HG03558 (cell line): ENCODE results near the gene MFN2.
A peak's percentile ranks its signal among the peaks of the same experiment; 100 is the strongest.
"Not testable (repeated sequence)": the region's sequence is repeated elsewhere in the genome, so short reads cannot be mapped to it uniquely, and the experiment has no call there.

ENCODE experiments used
- ATAC-seq: cut with Tn5 transposase; IDR thresholded peaks from one replicate; pipeline ENCODE4 v1.9.1; 2021; ENCODE audit warnings: moderate number of reproducible peaks; ENCODE audit not compliant: unreplicated experiment; ENCODE audit errors: extremely low read depth

MFN2 gene

GRCh38 chr1:11979851-11980675 is at the start of gene MFN2:
Gene MFN2 (plus strand): TSS chr1:11980444. CDS start chr1:11989169, 8,725 bp downstream.
- peak; percentile 65 for ATAC-seq

- no peak for ATAC-seq
Observed at GRCh38 chr1:11930571-11931445, 49.4 kb upstream of the MFN2 start.

GRCh38 chr1:11931845-11932244 is 48.4 kb upstream of the MFN2 start:
- no peak for ATAC-seq

GRCh38 chr1:11934302-11935056 is 45.8 kb upstream of the MFN2 start, which contains the start of gene PLOD1:
Gene PLOD1 (plus strand): TSS chr1:11934717. CDS start chr1:11934780, 63 bp downstream.
- ATAC-seq = peak; percentile 46

GRCh38 chr1:11935057-11935412 is 45.2 kb upstream of the MFN2 start:
- ATAC-seq = no peak

- ATAC-seq = not testable (repeated sequence)
Observed at GRCh38 chr1:11935733-11936132, 44.5 kb upstream of the MFN2 start.

- no peak for ATAC-seq
Observed at GRCh38 chr1:11938722-11939526, 41.3 kb upstream of the MFN2 start.

GRCh38 chr1:11939794-11940193 is 40.5 kb upstream of the MFN2 start:
- ATAC-seq = not testable (repeated sequence)

- ATAC-seq = no peak
Observed at GRCh38 chr1:11940260-11940921, 39.9 kb upstream of the MFN2 start.

GRCh38 chr1:11942280-11942679 is 38.0 kb upstream of the MFN2 start:
- ATAC-seq = no peak

- no peak for ATAC-seq
Observed at GRCh38 chr1:11943619-11944018, 36.6 kb upstream of the MFN2 start.

GRCh38 chr1:11944358-11944931 is 35.8 kb upstream of the MFN2 start:
- no peak for ATAC-seq

- no peak for ATAC-seq
Observed at GRCh38 chr1:11946647-11947046, 33.6 kb upstream of the MFN2 start.

GRCh38 chr1:11948822-11949458 is 31.3 kb upstream of the MFN2 start:
- no peak for ATAC-seq

- no peak for ATAC-seq
Observed at GRCh38 chr1:11951901-11952300, 28.3 kb upstream of the MFN2 start.

- no peak for ATAC-seq
Observed at GRCh38 chr1:11952455-11953109, 27.7 kb upstream of the MFN2 start.

- ATAC-seq = no peak
Observed at GRCh38 chr1:11955221-11955620, 25.0 kb upstream of the MFN2 start.

GRCh38 chr1:11957398-11957797 is 22.8 kb upstream of the MFN2 start:
- no peak for ATAC-seq
